Duodenal mucosa (tissue), 2 donors: Measurements from ENCODE around the gene ZNF688.
"Not testable (repeated sequence)": the region's sequence is repeated elsewhere in the genome, so short reads cannot be mapped to it uniquely, and the experiment has no call there.

Source experiments
- H3K27ac ChIP-seq: one replicate; pipeline ENCODE4 v1.7.0; 2013; ENCODE audit warnings: low read depth, low read length
- H3K27me3 ChIP-seq, 2 donors: one replicate each; pipeline ENCODE4 v1.7.0; 2013; ENCODE audit warnings: low read length in 2 of 2, control low read depth in 1 of 2; ENCODE audit not compliant: insufficient read depth in 2 of 2, control insufficient read depth in 1 of 2
- H3K36me3 ChIP-seq, 2 donors: one replicate each; pipeline ENCODE4 v1.7.0; 2013; ENCODE audit warnings: low read length in 2 of 2, control low read depth in 1 of 2; ENCODE audit not compliant: insufficient read depth in 2 of 2, control insufficient read depth in 1 of 2
- H3K4me1 ChIP-seq, 2 donors: one replicate each; pipeline ENCODE4 v1.7.0; 2013; ENCODE audit warnings: low read length in 2 of 2, control low read depth in 1 of 2; ENCODE audit not compliant: insufficient read depth in 2 of 2, control insufficient read depth in 1 of 2
- H3K4me3 ChIP-seq, 2 donors: one replicate each; pipeline ENCODE4 v1.7.0; 2013; ENCODE audit warnings: low read length in 2 of 2, low read depth in 1 of 2
- H3K9ac ChIP-seq, 2 donors: one replicate each; pipeline ENCODE4 v1.7.0; 2013; ENCODE audit warnings: low read length in 2 of 2, low read depth in 1 of 2
- H3K9me3 ChIP-seq, 2 donors: one replicate each; pipeline ENCODE4 v1.7.0; 2013; ENCODE audit warnings: low read length in 2 of 2, control low read depth in 1 of 2; ENCODE audit not compliant: control insufficient read depth in 1 of 2

The ZNF688 gene

GRCh38 chr16:30526137-30526822, 45.2 kb downstream of the ZNF688 start, which contains the start of gene ZNF768:
TSS of gene ZNF768 (minus strand) at chr16:30526566. CDS start at chr16:30526413, 153 bp downstream.
- Histone ChIP-seq H3K9me3 (no peaks in the 10 kb centered on the region), H3K4me3 (peak within 1 kb of the TSS; percentile 77 to 79), H3K4me1 (peaks cover 29 to 51% of the 10 kb centered on the region in 2 donors), H3K27ac (peak within 1 kb of the TSS; percentile 98), H3K27me3 (no peaks in the 10 kb centered on the region), H3K9ac (peak within 1 kb of the TSS; percentile 81 to 92), H3K36me3 (peaks cover 0 to 14% of the 10 kb centered on the region in 2 donors)

- H3K27ac ChIP-seq, result peak overlapping the region; percentile 65
- H3K9ac ChIP-seq, result peak overlapping the region; percentile 68 to 72
- peaks cover 0 to 11% of the 10 kb centered on the region in 2 donors for H3K36me3 ChIP-seq
- peak overlapping the region; percentile 75 to 77 for H3K4me3 ChIP-seq
- no peaks in the 10 kb centered on the region for H3K27me3 ChIP-seq
- no peaks in the 10 kb centered on the region for H3K9me3 ChIP-seq
- H3K4me1 ChIP-seq, result peaks cover 29 to 51% of the 10 kb centered on the region in 2 donors
Measured at GRCh38 chr16:30525844-30526136, 45.7 kb downstream of the ZNF688 start.

- Histone ChIP-seq H3K9ac (no peak overlapping the region), H3K27me3 (no peaks in the 10 kb centered on the region), H3K4me3 (no peak overlapping the region), H3K4me1 (peaks cover 29 to 49% of the 10 kb centered on the region in 2 donors), H3K27ac (no peak overlapping the region), H3K36me3 (peaks cover 0 to 8% of the 10 kb centered on the region in 2 donors), H3K9me3 (no peaks in the 10 kb centered on the region)
Measured at GRCh38 chr16:30524575-30525568, 46.6 kb downstream of the ZNF688 start.

GRCh38 chr16:30523768-30524574, 47.5 kb downstream of the ZNF688 start:
- H3K36me3 ChIP-seq, result peaks cover 0 to 8% of the 10 kb centered on the region in 2 donors
- peaks cover 29 to 44% of the 10 kb centered on the region in 2 donors for H3K4me1 ChIP-seq
- no peaks in the 10 kb centered on the region for H3K9me3 ChIP-seq
- H3K27ac ChIP-seq, result no peak overlapping the region
- no peak overlapping the region for H3K4me3 ChIP-seq
- H3K9ac ChIP-seq, result no peak overlapping the region
- H3K27me3 ChIP-seq, result no peaks in the 10 kb centered on the region

- peaks cover 26 to 34% of the 10 kb centered on the region in 2 donors for H3K4me1 ChIP-seq
- H3K4me3 ChIP-seq, H3K9me3 ChIP-seq, H3K36me3 ChIP-seq, H3K27ac ChIP-seq, H3K27me3 ChIP-seq, H3K9ac ChIP-seq: not testable (repeated sequence)
Measured at GRCh38 chr16:30522702-30523463, 48.6 kb downstream of the ZNF688 start.

GRCh38 chr16:30521873-30522641, 49.5 kb downstream of the ZNF688 start:
- H3K4me3 ChIP-seq, result no peak overlapping the region

GRCh38 chr16:30521476-30521872, 50.0 kb downstream of the ZNF688 start:
- H3K4me1 ChIP-seq, result peaks cover 21 to 29% of the 10 kb centered on the region in 2 donors
- peak overlapping the region in 1 of 2 donors; percentile 12 for H3K9ac ChIP-seq
- H3K36me3 ChIP-seq, result peaks cover 0 to 14% of the 10 kb centered on the region in 2 donors
- no peaks in the 10 kb centered on the region for H3K27me3 ChIP-seq
- no peak overlapping the region for H3K27ac ChIP-seq
- H3K4me3 ChIP-seq, result no peak overlapping the region
- H3K9me3 ChIP-seq, result no peaks in the 10 kb centered on the region

More at GRCh38 chr16:30521873-30522641, 49.5 kb downstream of the ZNF688 start:
- Histone ChIP-seq H3K9me3 (no peaks in the 10 kb centered on the region), H3K4me1 (peaks cover 21 to 29% of the 10 kb centered on the region in 2 donors), H3K27ac (peak overlapping the region; percentile 41), H3K27me3 (no peaks in the 10 kb centered on the region), H3K36me3 (peaks cover 0 to 11% of the 10 kb centered on the region in 2 donors), H3K9ac (no peak overlapping the region)
